ENCODE results near the gene CENPP. TPM values are rescaled to one million over a fixed set of nuclear protein-coding genes. Genes with fewer than 3 reads are reported as not detected.

Gene CENPP
- polyA plus RNA-seq, 6 donors from 2014 or later, result 2.9 to 5.3 (median 4.2) TPM

GRCh38 chr9:92457576-92457975, 131.8 kb downstream of the CENPP start:
- no peaks in the 10 kb centered on the region for H3K4me1 Mint-ChIP-seq
- DNase-seq, result no peak
- no peaks in the 10 kb centered on the region for H3K27me3 Mint-ChIP-seq
- ATAC-seq (ENCODE audit: low read depth in 2 of 2), result no peak
- no peaks in the 10 kb centered on the region for H3K9me3 Mint-ChIP-seq
- H3K36me3 Mint-ChIP-seq, result peaks cover 0 to 4% of the 10 kb centered on the region in 2 donors
- H3K27ac Mint-ChIP-seq, result no peak overlapping the region
- H3K4me3 Mint-ChIP-seq, result no peak overlapping the region

DNA sequence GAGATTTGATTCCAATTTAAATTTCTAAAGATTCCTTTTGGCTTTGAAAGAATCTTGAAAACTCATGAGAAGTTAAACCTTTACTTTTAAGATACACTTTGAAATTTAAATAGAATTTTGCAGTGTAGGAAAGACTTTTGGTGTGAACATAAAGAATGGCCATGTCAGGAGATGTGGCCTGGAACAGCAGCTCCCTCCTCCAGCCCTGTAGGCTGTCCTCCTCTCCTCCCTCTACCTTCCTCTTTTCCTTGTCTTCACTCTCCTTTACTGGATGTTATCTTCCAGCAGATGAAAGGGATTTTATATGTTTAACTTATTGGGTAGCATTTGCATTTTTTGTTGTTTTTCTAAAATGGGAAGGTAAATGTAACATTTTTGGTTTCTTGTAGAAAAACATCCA, 137.6 kb downstream of the CENPP start:
- no peak for ATAC-seq (ENCODE audit: low read depth in 2 of 2)
- Mint-ChIP-seq H3K9me3 (no peaks in the 10 kb centered on the region), H3K4me1 (no peaks in the 10 kb centered on the region)

GRCh38 chr9:92463984-92464383, 138.2 kb downstream of the CENPP start:
- H3K27me3 Mint-ChIP-seq, result no peaks in the 10 kb centered on the region
- no peaks in the 10 kb centered on the region for H3K9me3 Mint-ChIP-seq
- DNase-seq, result no peak
- peaks cover 0 to 4% of the 10 kb centered on the region in 2 donors for H3K36me3 Mint-ChIP-seq
- H3K27ac Mint-ChIP-seq, result no peak overlapping the region
- no peak for ATAC-seq (ENCODE audit: low read depth in 2 of 2)
- no peak overlapping the region for H3K4me3 Mint-ChIP-seq
- H3K4me1 Mint-ChIP-seq, result no peaks in the 10 kb centered on the region

More for the DNA sequence above, 137.6 kb downstream of the CENPP start:
- DNase-seq, result no peak
- H3K4me3 Mint-ChIP-seq, result no peak overlapping the region
- peak overlapping the region in 1 of 6 donors; percentile 4 for H3K27ac Mint-ChIP-seq
- H3K27me3 Mint-ChIP-seq, result no peaks in the 10 kb centered on the region
- H3K36me3 Mint-ChIP-seq, result peaks cover 0 to 4% of the 10 kb centered on the region in 2 donors

DNA sequence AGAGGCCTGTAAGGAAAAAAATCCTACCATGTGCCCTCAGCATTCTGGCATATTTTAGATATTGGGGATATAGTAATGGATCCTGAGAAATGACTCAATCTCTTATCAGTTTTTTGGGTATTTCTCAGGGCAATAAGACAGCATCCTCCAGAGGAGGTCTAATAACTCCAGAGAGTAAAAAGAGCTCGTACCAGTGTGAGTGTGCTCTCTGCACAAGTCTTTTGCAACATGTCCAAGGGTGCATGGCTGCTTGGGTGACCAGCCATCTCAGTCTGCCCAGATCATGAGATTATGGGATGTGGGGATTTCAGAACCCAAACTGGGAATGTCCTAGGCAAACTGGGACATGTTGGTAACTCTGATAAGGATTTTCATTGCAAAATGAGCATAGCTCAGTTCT, 141.3 kb downstream of the CENPP start:
- Mint-ChIP-seq H3K4me1 (no peaks in the 10 kb centered on the region), H3K36me3 (peaks cover 0 to 4% of the 10 kb centered on the region in 2 donors), H3K9me3 (no peaks in the 10 kb centered on the region), H3K27ac (no peak overlapping the region), H3K4me3 (no peak overlapping the region), H3K27me3 (no peaks in the 10 kb centered on the region)
- no peak for ATAC-seq (ENCODE audit: low read depth in 2 of 2)
- no peak for DNase-seq

DNA sequence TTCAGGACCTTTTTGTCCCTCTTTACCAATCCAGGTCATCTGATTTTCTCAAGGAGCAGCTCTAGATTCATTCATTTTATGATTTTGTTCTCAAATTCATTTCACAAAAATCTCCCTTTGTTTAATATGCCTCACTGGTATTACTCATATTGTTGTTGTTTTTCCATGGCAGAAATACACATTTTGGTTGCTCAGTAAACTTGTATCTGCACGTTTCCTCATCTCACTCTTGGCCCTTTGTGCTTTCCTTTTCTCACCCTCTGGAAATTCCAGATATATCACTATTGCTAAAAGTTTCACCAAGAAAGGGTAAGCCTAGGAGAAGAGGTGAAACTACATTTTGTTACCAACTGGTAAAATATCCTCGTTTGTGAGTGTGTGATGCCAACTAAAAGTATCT, 141.8 kb downstream of the CENPP start:
- Mint-ChIP-seq H3K4me3 (no peak overlapping the region), H3K9me3 (no peaks in the 10 kb centered on the region), H3K36me3 (peaks cover 0 to under 1% of the 10 kb centered on the region in 2 donors), H3K27me3 (no peaks in the 10 kb centered on the region), H3K4me1 (no peaks in the 10 kb centered on the region), H3K27ac (no peak overlapping the region)
- ATAC-seq (ENCODE audit: low read depth in 2 of 2) (no peak), DNase-seq (no peak)

DNA sequence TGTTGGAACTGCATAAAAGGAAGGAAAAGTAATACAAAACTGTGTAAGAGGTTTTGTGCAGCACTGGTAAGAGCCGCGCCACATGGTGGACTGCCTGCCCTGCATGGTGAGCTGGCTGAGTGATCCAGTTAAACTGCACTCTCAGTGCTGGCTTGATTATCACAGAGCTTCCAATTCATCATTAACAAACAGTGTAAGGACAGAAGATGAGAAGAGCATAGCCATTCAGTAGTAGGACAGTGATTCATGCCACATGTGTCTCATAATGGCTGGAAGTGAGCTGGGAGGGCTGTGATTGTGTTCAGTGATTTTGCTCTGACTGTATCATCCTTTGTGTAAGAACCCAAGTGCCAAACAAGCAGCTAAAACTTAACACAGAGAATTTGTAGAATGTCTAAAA, 142.5 kb downstream of the CENPP start:
- Mint-ChIP-seq H3K9me3 (no peaks in the 10 kb centered on the region), H3K27ac (peak overlapping the region in 1 of 6 donors; percentile 2), H3K27me3 (no peaks in the 10 kb centered on the region), H3K36me3 (no peaks in the 10 kb centered on the region), H3K4me1 (no peaks in the 10 kb centered on the region), H3K4me3 (no peak overlapping the region)
- ATAC-seq (ENCODE audit: low read depth in 2 of 2) (no peak), DNase-seq (no peak)

DNA sequence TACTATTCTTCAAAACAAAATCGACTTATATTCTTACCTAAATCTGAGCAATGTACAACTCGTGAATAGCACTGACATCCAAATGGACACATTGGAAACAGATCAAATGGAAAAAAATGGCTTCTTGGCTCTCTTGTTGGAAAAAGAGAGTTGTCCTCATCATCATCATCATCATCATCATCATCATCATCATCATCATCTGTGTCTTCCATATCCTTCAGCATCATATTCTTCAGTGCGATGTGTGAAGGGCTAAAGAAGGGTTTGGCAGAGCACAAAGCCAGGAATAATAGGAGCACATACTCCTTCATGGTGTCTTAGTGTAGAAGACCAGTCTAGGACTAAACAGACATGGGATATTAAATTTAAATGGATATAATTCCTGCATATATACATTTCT, 148.8 kb downstream of the CENPP start:
- no peaks in the 10 kb centered on the region for H3K27me3 Mint-ChIP-seq
- ATAC-seq (ENCODE audit: low read depth in 2 of 2) (no peak), DNase-seq (no peak)
- H3K4me3 Mint-ChIP-seq, result no peak overlapping the region
- no peaks in the 10 kb centered on the region for H3K9me3 Mint-ChIP-seq
- no peak overlapping the region for H3K27ac Mint-ChIP-seq
- H3K4me1 Mint-ChIP-seq, result no peaks in the 10 kb centered on the region
- H3K36me3 Mint-ChIP-seq, result peaks cover 0 to 5% of the 10 kb centered on the region in 2 donors

GRCh38 chr9:92476962-92477361, 151.2 kb downstream of the CENPP start:
- ATAC-seq (ENCODE audit: low read depth in 2 of 2) (no peak), DNase-seq (no peak)
- peaks cover 0 to 5% of the 10 kb centered on the region in 2 donors for H3K36me3 Mint-ChIP-seq
- no peaks in the 10 kb centered on the region for H3K4me1 Mint-ChIP-seq
- H3K4me3 Mint-ChIP-seq, result no peak overlapping the region
- no peaks in the 10 kb centered on the region for H3K27me3 Mint-ChIP-seq
- no peak overlapping the region for H3K27ac Mint-ChIP-seq
- H3K9me3 Mint-ChIP-seq, result no peaks in the 10 kb centered on the region

- ATAC-seq (ENCODE audit: low read depth in 2 of 2) (no peak), DNase-seq (no peak)
- Mint-ChIP-seq H3K4me1 (no peaks in the 10 kb centered on the region), H3K4me3 (no peak overlapping the region), H3K27me3 (no peaks in the 10 kb centered on the region), H3K27ac (no peak overlapping the region), H3K36me3 (peaks cover 0 to under 1% of the 10 kb centered on the region in 2 donors), H3K9me3 (no peaks in the 10 kb centered on the region)
Measured at GRCh38 chr9:92478783-92479182, 153.0 kb downstream of the CENPP start.

- Mint-ChIP-seq H3K27me3 (no peaks in the 10 kb centered on the region), H3K4me1 (no peaks in the 10 kb centered on the region), H3K9me3 (no peaks in the 10 kb centered on the region), H3K36me3 (no peaks in the 10 kb centered on the region), H3K27ac (no peak overlapping the region), H3K4me3 (no peak overlapping the region)
- DNase-seq (no peak), ATAC-seq (ENCODE audit: low read depth in 2 of 2) (no peak)
Measured at GRCh38 chr9:92479346-92479745, 153.6 kb downstream of the CENPP start.

- Mint-ChIP-seq H3K27ac (no peak overlapping the region), H3K4me1 (no peaks in the 10 kb centered on the region), H3K9me3 (no peaks in the 10 kb centered on the region), H3K4me3 (no peak overlapping the region), H3K36me3 (no peaks in the 10 kb centered on the region), H3K27me3 (no peaks in the 10 kb centered on the region)
- no peak for DNase-seq
- no peak for ATAC-seq (ENCODE audit: low read depth in 2 of 2)
Measured at GRCh38 chr9:92480291-92480771, 154.6 kb downstream of the CENPP start.

- H3K27ac Mint-ChIP-seq, result peak overlapping the region in 1 of 6 donors; percentile 8
- H3K27me3 Mint-ChIP-seq, result no peaks in the 10 kb centered on the region
- no peaks in the 10 kb centered on the region for H3K9me3 Mint-ChIP-seq
- DNase-seq, result no peak
- no peak for ATAC-seq (ENCODE audit: low read depth in 2 of 2)
- no peaks in the 10 kb centered on the region for H3K36me3 Mint-ChIP-seq
- no peak overlapping the region for H3K4me3 Mint-ChIP-seq
- H3K4me1 Mint-ChIP-seq, result no peaks in the 10 kb centered on the region
Measured at GRCh38 chr9:92480986-92481633, 155.4 kb downstream of the CENPP start.

DNA sequence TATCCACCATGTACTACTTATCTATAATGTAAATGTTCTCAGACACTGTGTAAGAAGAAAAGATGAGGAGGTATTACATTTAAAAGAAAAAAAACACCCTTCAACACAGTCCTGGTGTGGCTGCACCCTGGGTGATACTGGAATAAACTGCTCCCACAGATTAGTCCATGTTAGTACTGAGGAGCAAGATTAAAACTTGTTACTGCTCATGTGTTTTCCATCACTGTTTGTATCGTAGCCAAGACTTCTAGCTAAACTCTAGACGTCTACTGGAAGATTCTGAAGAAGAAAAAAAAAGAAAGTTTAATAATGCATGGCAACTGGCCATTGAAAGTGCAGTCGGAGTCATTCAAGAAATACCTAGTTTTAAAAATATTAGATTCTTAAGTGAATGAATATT, 156.6 kb downstream of the CENPP start, which contains the start of gene ASPN:
TSS of gene ASPN (minus strand) at position 178 of the 400 bp plus-strand sequence.
- no peaks in the 10 kb centered on the region for H3K27me3 Mint-ChIP-seq
- no peaks in the 10 kb centered on the region for H3K36me3 Mint-ChIP-seq
- H3K27ac Mint-ChIP-seq, result no peak within 1 kb of the TSS
- DNase-seq (no peak), ATAC-seq (ENCODE audit: low read depth in 2 of 2) (no peak)
- no peaks in the 10 kb centered on the region for H3K9me3 Mint-ChIP-seq
- H3K4me3 Mint-ChIP-seq, result no peak within 1 kb of the TSS
- H3K4me1 Mint-ChIP-seq, result no peaks in the 10 kb centered on the region

GRCh38 chr9:92482805-92483204, 157.1 kb downstream of the CENPP start:
- no peak for ATAC-seq (ENCODE audit: low read depth in 2 of 2)
- H3K4me3 Mint-ChIP-seq, result no peak overlapping the region
- H3K27ac Mint-ChIP-seq, result no peak overlapping the region
- H3K9me3 Mint-ChIP-seq, result no peaks in the 10 kb centered on the region
- H3K27me3 Mint-ChIP-seq, result no peaks in the 10 kb centered on the region
- DNase-seq, result no peak
- no peaks in the 10 kb centered on the region for H3K36me3 Mint-ChIP-seq
- no peaks in the 10 kb centered on the region for H3K4me1 Mint-ChIP-seq

Measured in naive B cell (primary cell).